K562 (cell line): ENCODE results near the gene KRTAP10-9.

Source experiments
- ATF7 ChIP-seq: fragments of 450-650 bp; IDR thresholded peaks from 2 replicates; pipeline ENCODE4 v1.7.1; 2014; ENCODE audit warnings: mild to moderate bottlenecking, moderate library complexity
- CHD1 ChIP-seq: fragments of 200-600 bp; sonication (generic); IDR thresholded peaks from one replicate; pipeline ENCODE4 v1.6.1; 2012; ENCODE audit warnings: mild to moderate bottlenecking, moderate library complexity, low read length, inconsistent platforms
- ESRRA ChIP-seq: fragments of 450-650 bp; IDR thresholded peaks from 2 replicates; pipeline ENCODE4 v1.6.1; 2014; ENCODE audit warnings: low read depth, mild to moderate bottlenecking, moderate library complexity, borderline replicate concordance
- ETV6 ChIP-seq, 3 experiments: fragments of 150-350 bp in 1 of 3; sonication (generic) in 1 of 3; formaldehyde crosslinking in 1 of 3; IDR thresholded peaks; 2 replicates each; pipeline versions ENCODE4 v1.6.1 to v1.8.0; 2014 to 2022; ENCODE audit warnings: borderline replicate concordance in 2 of 3, low read depth in 2 of 3, antibody characterized with exemption in 1 of 3, low read length in 1 of 3, mild to moderate bottlenecking in 1 of 3, missing genetic modification reagents in 1 of 3
- RCOR1 ChIP-seq, 2 experiments: IDR thresholded peaks; 2 replicates each; pipeline ENCODE4 v1.6.1; 2012; ENCODE audit warnings: low read depth in 2 of 2, low read length in 2 of 2, borderline replicate concordance in 1 of 2, improper control_type of control experiment in 1 of 2
- RNF2 ChIP-seq: sonication (generic); IDR thresholded peaks from 2 replicates; pipeline ENCODE4 v1.6.1; 2016
- ZNF518B ChIP-seq: fragments of 250-450 bp; sonication (Bioruptor Pico); IDR thresholded peaks from 2 replicates; pipeline ENCODE4 v1.5.0; 2021; ENCODE audit warnings: mild to moderate bottlenecking, moderate library complexity
- TF ChIP-seq, protein P1 (sequence below): fragments of 250-450 bp; sonication (Bioruptor Pico); IDR thresholded peaks from 2 replicates; pipeline ENCODE4 v1.5.0; 2021

DNA sequence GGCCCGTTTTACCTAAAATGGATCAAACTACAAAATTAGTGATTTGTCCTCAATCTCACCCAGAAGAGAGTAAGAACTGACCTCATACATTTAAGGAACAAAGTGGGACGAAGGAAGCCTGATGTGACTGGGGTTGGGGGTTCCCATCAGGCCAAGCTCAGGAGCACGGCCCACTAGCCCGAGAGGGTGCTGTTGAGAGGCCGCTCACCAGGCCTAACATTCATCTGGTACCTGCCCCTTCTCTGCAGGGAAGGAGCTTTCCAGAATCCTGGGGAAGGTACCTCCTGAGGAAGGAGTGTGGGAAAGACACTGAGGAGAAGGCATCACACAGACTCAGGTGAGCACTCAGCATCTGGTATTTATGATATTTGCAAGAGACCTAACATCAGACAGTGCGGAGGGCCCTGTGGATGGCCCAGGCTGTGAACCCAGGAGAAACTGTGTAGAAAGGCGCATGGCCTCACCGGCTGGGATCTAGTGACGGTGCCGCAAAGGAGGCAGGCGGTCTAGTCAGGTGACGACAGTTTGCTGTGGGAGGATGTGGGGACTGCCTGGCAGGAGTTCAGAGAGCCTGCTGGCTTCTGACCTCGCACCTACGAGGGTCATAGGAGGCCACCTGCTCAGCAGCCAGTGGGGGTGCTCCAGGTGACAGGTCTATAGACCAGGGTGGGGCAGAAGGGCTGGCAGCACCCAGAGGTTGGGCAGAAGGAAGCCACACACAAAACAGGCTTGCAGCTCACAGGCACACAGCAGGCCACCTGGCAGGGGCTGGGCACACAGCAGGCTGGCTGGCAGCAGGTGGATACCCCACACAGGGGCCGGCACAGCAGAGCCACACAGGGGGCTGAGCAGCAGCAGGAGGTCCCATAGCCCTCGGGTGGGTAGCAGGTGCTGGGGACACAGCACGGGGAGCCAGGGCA is 27.0 kb downstream of the KRTAP10-9 start:
- no peak for TF ChIP-seq RNF2
- TF ChIP-seq ETV6 (IDR thresholded peaks at IDR 0.05; ENCODE audit: borderline replicate concordance in 1 of 2, low read depth in 2 of 2, low read length in 1 of 2), result no peak
- no peak for TF ChIP-seq ETV6 (CRISPR knock-in tag; IDR thresholded peaks at IDR 0.05; ENCODE audit: borderline replicate concordance)
- TF ChIP-seq ATF7, result no peak
- TF ChIP-seq RCOR1 (IDR thresholded peaks at IDR 0.05; ENCODE audit: borderline replicate concordance in 1 of 2, low read depth in 2 of 2, low read length in 2 of 2), result no peak
- no peak for TF ChIP-seq ZNF518B (CRISPR knock-in tag)
- TF ChIP-seq, protein P1, sequence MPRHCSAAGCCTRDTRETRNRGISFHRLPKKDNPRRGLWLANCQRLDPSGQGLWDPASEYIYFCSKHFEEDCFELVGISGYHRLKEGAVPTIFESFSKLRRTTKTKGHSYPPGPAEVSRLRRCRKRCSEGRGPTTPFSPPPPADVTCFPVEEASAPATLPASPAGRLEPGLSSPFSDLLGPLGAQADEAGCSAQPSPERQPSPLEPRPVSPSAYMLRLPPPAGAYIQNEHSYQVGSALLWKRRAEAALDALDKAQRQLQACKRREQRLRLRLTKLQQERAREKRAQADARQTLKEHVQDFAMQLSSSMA (CRISPR knock-in tag), result no peak
- no peak for TF ChIP-seq CHD1
- no peak for TF ChIP-seq ESRRA
